KOPT-K1 (cell line): ENCODE data around the gene DPH5.
"Not testable (repeated sequence)": the region's sequence is repeated elsewhere in the genome, so short reads cannot be mapped to it uniquely, and the experiment has no call there.

Source experiments
- H3K27ac ChIP-seq: fragments of 200-600 bp; sonication (generic); 2 replicates; pipeline ENCODE4 v1.5.1; 2016; ENCODE audit warnings: antibody characterized with exemption, mild to moderate bottlenecking, low read depth, low read length; ENCODE audit not compliant: poor library complexity, severe bottlenecking
- H3K36me3 ChIP-seq: fragments of 200-600 bp; sonication (generic); 2 replicates; pipeline ENCODE4 v1.5.1; 2017; ENCODE audit warnings: antibody characterized with exemption, mild to moderate bottlenecking, low read length, moderate library complexity; ENCODE audit not compliant: insufficient read depth
- H3K9me3 ChIP-seq: fragments of 200-600 bp; sonication (generic); 2 replicates; pipeline ENCODE4 v1.5.1; 2017; ENCODE audit warnings: antibody characterized with exemption, low read length, mild to moderate bottlenecking; ENCODE audit not compliant: insufficient read depth, poor library complexity, severe bottlenecking

DPH5 gene

GRCh38 chr1:101044259-101044658, 18.7 kb upstream of the DPH5 start:
- Histone ChIP-seq H3K9me3 (peaks cover 27% of the 10 kb centered on the region), H3K36me3 (peaks cover 81% of the 10 kb centered on the region)

GRCh38 chr1:101043776-101044175, 18.2 kb upstream of the DPH5 start:
- peaks cover 86% of the 10 kb centered on the region for H3K36me3 ChIP-seq
- no peak overlapping the region for H3K27ac ChIP-seq
- peaks cover 32% of the 10 kb centered on the region for H3K9me3 ChIP-seq

More at GRCh38 chr1:101044259-101044658, 18.7 kb upstream of the DPH5 start:
- H3K27ac ChIP-seq: no peak overlapping the region

GRCh38 chr1:101041300-101041699, 15.7 kb upstream of the DPH5 start:
- peaks cover 53% of the 10 kb centered on the region for H3K9me3 ChIP-seq
- no peak overlapping the region for H3K27ac ChIP-seq
- peaks cover 94% of the 10 kb centered on the region for H3K36me3 ChIP-seq

- Histone ChIP-seq H3K36me3 (peaks cover 90% of the 10 kb centered on the region), H3K9me3 (peaks cover 53% of the 10 kb centered on the region), H3K27ac (no peak overlapping the region)
Measured at GRCh38 chr1:101040666-101041065, 15.1 kb upstream of the DPH5 start.

GRCh38 chr1:101039245-101039644, 13.7 kb upstream of the DPH5 start:
- peaks cover 53% of the 10 kb centered on the region for H3K9me3 ChIP-seq
- peaks cover 81% of the 10 kb centered on the region for H3K36me3 ChIP-seq
- no peak overlapping the region for H3K27ac ChIP-seq

GRCh38 chr1:101037316-101037715, 11.7 kb upstream of the DPH5 start:
- no peak overlapping the region for H3K27ac ChIP-seq
- H3K9me3 ChIP-seq: peaks cover 62% of the 10 kb centered on the region
- peaks cover 70% of the 10 kb centered on the region for H3K36me3 ChIP-seq

GRCh38 chr1:101033017-101033416, 7.4 kb upstream of the DPH5 start:
- no peak overlapping the region for H3K27ac ChIP-seq
- H3K36me3 ChIP-seq: peaks cover 56% of the 10 kb centered on the region
- H3K9me3 ChIP-seq: peaks cover 34% of the 10 kb centered on the region

GRCh38 chr1:101032129-101032528, 6.5 kb upstream of the DPH5 start:
- H3K36me3 ChIP-seq: peaks cover 47% of the 10 kb centered on the region
- H3K27ac ChIP-seq: not testable (repeated sequence)
- H3K9me3 ChIP-seq: peaks cover 25% of the 10 kb centered on the region

- Histone ChIP-seq H3K27ac (no peak overlapping the region), H3K9me3 (peaks cover 19% of the 10 kb centered on the region), H3K36me3 (peaks cover 42% of the 10 kb centered on the region)
Measured at GRCh38 chr1:101030881-101031280, 5.3 kb upstream of the DPH5 start.

GRCh38 chr1:101029184-101029583, 3.6 kb upstream of the DPH5 start:
- peaks cover 19% of the 10 kb centered on the region for H3K9me3 ChIP-seq
- H3K27ac ChIP-seq: peak overlapping the region; percentile 95
- peaks cover 37% of the 10 kb centered on the region for H3K36me3 ChIP-seq

- Histone ChIP-seq H3K27ac (peak overlapping the region; percentile 95), H3K9me3 (peaks cover 19% of the 10 kb centered on the region), H3K36me3 (peaks cover 42% of the 10 kb centered on the region)
Measured at GRCh38 chr1:101028466-101028865, 2.9 kb upstream of the DPH5 start.

- Histone ChIP-seq H3K9me3 (peaks cover 11% of the 10 kb centered on the region), H3K27ac (peak overlapping the region; percentile 95), H3K36me3 (peaks cover 44% of the 10 kb centered on the region)
Measured at GRCh38 chr1:101027194-101027772, 1.7 kb upstream of the DPH5 start.

- Histone ChIP-seq H3K36me3 (peaks cover 44% of the 10 kb centered on the region), H3K9me3 (peaks cover 5% of the 10 kb centered on the region), H3K27ac (peak overlapping the region; percentile 95)
Measured at GRCh38 chr1:101026430-101026788, 825 bp upstream of the DPH5 start.

GRCh38 chr1:101025283-101025656, 314 bp downstream of the DPH5 start:
- H3K27ac ChIP-seq: peak overlapping the region; percentile 95
- peaks cover 44% of the 10 kb centered on the region for H3K36me3 ChIP-seq
- H3K9me3 ChIP-seq: no peaks in the 10 kb centered on the region

GRCh38 chr1:101022294-101022693, 3.3 kb downstream of the DPH5 start:
- Histone ChIP-seq H3K36me3 (peaks cover 56% of the 10 kb centered on the region), H3K9me3 (peaks cover under 1% of the 10 kb centered on the region), H3K27ac (no peak overlapping the region)

- peaks cover 4% of the 10 kb centered on the region for H3K9me3 ChIP-seq
- no peak overlapping the region for H3K27ac ChIP-seq
- peaks cover 79% of the 10 kb centered on the region for H3K36me3 ChIP-seq
Measured at GRCh38 chr1:101017448-101017847, 8.1 kb downstream of the DPH5 start.
